GM06990 (cell line): Measurements from ENCODE around the gene LIMD2.

Experiments used
- DNase-seq: peaks from one replicate; pipeline ENCODE4 v3.0.0-alpha.2; 2011; ENCODE audit not compliant: insufficient read length; ENCODE audit errors: extremely low read depth
- H3K27me3 ChIP-seq: replicated peaks from 2 replicates; pipeline ENCODE4 v1.6.0; 2011; ENCODE audit warnings: low read length; ENCODE audit not compliant: control insufficient read depth, insufficient read depth
- H3K36me3 ChIP-seq: 2 replicates; pipeline ENCODE4 v1.5.1; 2011; ENCODE audit warnings: low read length; ENCODE audit not compliant: control insufficient read depth, insufficient read depth
- H3K4me3 ChIP-seq: replicated peaks from 2 replicates; pipeline ENCODE4 v1.5.1; 2011; ENCODE audit warnings: low read depth, mild to moderate bottlenecking, control low read depth, low read length
- TF ChIP-seq, protein P1 (sequence below): IDR thresholded peaks from 2 replicates; pipeline ENCODE4 v1.5.1; 2011; ENCODE audit warnings: low read length, control low read depth, mild to moderate bottlenecking, inconsistent platforms; ENCODE audit not compliant: insufficient read depth, poor library complexity, severe bottlenecking

The LIMD2 gene

DNA sequence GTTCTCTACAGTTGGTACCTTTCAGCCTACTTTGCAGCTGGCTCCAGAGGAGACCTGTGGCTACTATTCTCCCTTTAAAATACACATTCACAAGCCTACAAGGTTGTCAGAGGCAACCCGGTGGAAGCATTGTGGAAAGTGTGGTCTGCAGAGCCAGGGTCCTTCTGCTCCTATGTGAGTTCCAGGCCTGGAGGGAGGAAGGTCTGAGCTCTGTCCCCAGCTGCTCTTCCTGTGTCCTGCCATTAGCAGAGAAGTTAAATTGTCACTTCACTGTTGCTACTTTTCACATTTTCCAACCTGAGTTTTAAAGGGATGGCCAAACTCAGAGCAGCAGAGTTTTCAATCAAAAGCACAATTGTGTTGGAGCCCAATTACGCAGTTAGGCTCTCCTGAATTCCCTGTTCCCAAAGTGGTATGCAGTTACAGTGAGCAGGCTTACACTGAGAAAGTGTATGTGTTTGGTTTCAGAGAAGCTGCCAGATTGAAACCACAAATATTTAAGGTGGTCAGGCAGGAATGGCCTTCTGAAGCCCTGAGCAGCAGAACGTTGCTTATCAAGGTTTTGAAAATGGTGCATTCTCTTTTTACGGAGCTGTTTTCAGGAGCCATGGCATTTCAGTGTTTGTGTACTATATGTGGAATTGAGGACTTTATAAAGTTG lies 52.7 kb downstream of the LIMD2 start:
- no peaks in the 10 kb centered on the region; the same call in 1 of the 2 replicates for H3K36me3 ChIP-seq
- no peak for DNase-seq
- TF ChIP-seq, protein P1, sequence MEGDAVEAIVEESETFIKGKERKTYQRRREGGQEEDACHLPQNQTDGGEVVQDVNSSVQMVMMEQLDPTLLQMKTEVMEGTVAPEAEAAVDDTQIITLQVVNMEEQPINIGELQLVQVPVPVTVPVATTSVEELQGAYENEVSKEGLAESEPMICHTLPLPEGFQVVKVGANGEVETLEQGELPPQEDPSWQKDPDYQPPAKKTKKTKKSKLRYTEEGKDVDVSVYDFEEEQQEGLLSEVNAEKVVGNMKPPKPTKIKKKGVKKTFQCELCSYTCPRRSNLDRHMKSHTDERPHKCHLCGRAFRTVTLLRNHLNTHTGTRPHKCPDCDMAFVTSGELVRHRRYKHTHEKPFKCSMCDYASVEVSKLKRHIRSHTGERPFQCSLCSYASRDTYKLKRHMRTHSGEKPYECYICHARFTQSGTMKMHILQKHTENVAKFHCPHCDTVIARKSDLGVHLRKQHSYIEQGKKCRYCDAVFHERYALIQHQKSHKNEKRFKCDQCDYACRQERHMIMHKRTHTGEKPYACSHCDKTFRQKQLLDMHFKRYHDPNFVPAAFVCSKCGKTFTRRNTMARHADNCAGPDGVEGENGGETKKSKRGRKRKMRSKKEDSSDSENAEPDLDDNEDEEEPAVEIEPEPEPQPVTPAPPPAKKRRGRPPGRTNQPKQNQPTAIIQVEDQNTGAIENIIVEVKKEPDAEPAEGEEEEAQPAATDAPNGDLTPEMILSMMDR = no peak

DNA sequence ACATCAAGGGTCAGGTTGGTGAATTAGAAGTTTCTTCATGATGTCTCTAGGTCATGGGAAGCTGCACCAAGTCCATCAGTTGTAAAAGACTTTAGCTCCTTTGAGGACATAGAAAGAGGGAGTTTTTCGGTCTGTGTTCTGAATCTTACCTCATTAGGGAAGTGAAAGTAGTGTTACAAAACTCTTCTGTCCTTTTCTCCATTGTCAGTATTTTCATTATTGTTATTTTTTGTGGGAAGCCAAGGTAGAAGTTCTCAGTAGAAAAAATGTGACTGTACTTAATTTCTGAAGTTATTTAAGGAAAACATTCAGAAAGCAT lies 53.5 kb downstream of the LIMD2 start:
- Histone ChIP-seq H3K27me3 (no peaks in the 10 kb centered on the region), H3K36me3 (peaks cover under 1% of the 10 kb centered on the region; the same call in 1 of the 2 replicates), H3K4me3 (no peak overlapping the region)
- TF ChIP-seq, protein P1 = no peak
- DNase-seq = peak; percentile 51

More for the DNA sequence above, 52.7 kb downstream of the LIMD2 start:
- Histone ChIP-seq H3K27me3 (no peaks in the 10 kb centered on the region), H3K4me3 (no peak overlapping the region)
